AG09309 (cell line): ENCODE data around the gene ATP11A.

Experiments
- DNase-seq: peaks from one replicate; pipeline ENCODE4 v3.0.0-alpha.2; 2010; ENCODE audit warnings: low read depth
- H3K4me3 ChIP-seq: 2 replicates; pipeline ENCODE4 v1.5.1; 2011; ENCODE audit warnings: mild to moderate bottlenecking, low read depth, low read length, moderate library complexity; ENCODE audit not compliant: control insufficient read depth
- TF ChIP-seq, protein P1 (sequence below): IDR thresholded peaks from 2 replicates; pipeline ENCODE4 v1.5.1; 2011; ENCODE audit warnings: mild to moderate bottlenecking, low read depth, low read length, inconsistent platforms; ENCODE audit not compliant: insufficient read depth, control insufficient read depth; ENCODE audit errors: missing control alignments

Gene ATP11A

DNA sequence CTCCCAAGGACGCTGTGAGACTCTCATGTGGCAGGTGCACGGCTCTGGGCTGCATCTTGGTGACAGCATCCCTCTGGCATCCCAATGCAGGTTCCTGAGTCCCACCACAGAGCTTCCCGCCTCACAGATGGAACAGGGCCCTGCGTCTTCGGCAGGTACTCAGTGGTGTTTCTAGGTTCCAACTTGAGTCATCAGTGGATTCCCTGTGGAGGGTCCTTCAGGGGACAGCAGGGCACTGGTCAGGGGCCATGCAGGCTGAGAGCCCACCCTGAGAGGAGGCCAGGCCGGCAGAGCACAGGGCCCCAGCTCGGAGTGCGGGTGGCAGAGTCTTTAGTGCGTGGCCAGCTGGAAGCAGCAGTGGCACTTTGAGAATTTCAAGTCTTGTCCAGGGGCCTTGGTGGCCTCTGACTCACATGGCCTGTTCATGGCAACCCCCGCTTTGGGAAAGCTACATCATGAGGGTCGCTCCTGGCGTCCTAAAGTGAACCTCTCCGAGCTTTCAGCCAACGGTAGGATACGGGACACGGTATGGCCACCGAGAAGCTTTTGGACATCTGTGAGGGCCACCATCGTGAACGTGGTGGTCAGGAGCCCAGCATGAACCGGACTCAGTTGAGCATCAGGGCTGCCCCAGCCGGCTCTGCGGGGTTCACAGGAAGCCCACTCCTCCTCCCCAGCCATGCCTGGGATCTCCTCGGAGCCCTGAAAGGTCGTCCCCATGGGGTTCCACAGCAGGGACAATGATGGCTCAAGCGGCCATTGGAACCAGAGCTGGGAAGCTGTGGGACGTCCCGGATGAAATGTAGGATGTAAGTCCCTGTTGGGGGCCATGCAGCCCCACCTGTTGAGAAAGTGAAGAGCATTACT is 207.1 kb downstream of the ATP11A start:
- DNase-seq = no peak
- no peak overlapping the region for H3K4me3 ChIP-seq
- TF ChIP-seq, protein P1, sequence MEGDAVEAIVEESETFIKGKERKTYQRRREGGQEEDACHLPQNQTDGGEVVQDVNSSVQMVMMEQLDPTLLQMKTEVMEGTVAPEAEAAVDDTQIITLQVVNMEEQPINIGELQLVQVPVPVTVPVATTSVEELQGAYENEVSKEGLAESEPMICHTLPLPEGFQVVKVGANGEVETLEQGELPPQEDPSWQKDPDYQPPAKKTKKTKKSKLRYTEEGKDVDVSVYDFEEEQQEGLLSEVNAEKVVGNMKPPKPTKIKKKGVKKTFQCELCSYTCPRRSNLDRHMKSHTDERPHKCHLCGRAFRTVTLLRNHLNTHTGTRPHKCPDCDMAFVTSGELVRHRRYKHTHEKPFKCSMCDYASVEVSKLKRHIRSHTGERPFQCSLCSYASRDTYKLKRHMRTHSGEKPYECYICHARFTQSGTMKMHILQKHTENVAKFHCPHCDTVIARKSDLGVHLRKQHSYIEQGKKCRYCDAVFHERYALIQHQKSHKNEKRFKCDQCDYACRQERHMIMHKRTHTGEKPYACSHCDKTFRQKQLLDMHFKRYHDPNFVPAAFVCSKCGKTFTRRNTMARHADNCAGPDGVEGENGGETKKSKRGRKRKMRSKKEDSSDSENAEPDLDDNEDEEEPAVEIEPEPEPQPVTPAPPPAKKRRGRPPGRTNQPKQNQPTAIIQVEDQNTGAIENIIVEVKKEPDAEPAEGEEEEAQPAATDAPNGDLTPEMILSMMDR = no peak

DNA sequence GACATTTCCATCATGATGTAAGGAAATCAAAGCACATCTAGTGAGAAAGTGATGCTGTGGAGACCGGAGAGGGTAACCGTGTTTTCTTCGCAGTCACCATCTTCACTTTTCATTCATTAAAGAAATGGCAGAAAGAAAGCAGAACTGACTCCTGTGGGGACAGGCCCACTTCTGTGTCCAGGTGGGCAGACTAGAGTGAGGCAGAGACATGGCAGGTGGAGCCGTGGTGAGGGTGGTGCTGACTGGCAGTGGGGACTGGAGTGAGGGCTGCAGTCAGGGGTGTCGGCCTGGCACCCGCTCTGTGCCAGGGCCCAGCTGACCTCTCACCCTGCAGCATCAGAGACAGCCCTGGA is 207.7 kb downstream of the ATP11A start:
- no peak overlapping the region for H3K4me3 ChIP-seq
- TF ChIP-seq, protein P1 = no peak
- no peak for DNase-seq

DNA sequence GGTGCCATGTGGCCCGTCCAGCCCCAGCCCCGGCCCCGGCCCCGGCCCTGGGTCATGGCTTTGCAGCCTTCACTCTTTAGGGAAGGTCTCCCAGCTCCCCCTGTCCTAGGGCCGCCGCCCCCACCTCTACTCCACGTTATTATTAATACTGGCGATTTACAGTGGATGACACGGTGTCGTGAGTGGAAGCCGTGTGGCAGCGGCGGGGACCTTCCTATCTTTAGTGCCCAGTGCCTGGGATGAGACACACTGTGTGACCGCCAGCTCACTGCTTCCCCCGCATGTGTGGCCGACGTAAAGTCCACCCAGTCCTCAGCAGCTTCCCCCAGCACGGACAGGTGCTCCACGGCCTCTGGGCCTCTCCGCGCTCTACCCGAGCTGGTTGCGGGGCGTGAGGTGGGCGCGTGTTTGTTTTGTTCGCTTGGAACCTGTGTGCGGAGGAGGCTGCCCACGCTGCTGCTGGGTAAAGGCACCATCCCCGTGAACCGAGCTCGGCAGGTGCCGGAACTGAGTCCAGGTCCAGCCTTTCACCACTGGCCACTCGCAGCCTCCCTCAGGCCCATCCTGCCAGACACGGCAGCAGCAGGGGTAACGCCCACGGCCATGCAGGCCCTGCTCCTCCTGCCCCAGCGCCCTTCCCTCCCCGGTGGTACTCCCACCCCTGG is 208.2 kb downstream of the ATP11A start:
- DNase-seq = no peak
- TF ChIP-seq, protein P1 = no peak
- no peak overlapping the region for H3K4me3 ChIP-seq

DNA sequence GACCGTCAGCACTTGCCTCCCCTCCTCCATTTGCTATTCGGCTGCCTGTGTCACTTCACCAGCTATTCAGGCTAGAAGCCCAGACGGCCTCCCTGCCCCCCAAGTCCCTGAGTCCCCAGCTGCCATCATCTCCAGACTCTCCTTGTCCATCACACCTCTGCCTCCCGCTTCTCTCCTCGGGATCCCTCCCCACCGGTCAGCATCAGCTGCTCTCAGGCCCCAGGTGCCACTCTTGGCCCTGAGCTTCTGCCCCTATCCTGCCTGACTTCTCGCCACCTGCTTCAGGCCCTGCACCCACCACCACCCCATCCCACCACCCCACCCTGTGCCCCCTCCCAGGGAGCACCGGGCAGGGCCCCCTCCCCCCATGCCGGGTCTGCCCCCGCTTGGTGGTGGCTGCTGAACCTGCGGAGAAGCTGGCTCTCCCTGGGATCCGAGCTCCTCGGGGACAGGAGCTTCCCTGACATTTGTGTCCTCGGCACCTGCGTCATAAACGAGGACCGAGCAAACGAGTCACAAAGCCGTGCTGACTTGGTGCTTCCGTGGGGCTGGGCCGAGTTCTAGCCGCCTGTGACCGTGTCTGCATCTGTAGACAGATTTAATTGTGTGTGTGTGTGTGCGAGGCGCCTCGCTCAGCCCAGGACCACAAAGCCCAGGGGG is 208.9 kb downstream of the ATP11A start:
- no peak for DNase-seq
- H3K4me3 ChIP-seq = no peak overlapping the region
- TF ChIP-seq, protein P1 = no peak

DNA sequence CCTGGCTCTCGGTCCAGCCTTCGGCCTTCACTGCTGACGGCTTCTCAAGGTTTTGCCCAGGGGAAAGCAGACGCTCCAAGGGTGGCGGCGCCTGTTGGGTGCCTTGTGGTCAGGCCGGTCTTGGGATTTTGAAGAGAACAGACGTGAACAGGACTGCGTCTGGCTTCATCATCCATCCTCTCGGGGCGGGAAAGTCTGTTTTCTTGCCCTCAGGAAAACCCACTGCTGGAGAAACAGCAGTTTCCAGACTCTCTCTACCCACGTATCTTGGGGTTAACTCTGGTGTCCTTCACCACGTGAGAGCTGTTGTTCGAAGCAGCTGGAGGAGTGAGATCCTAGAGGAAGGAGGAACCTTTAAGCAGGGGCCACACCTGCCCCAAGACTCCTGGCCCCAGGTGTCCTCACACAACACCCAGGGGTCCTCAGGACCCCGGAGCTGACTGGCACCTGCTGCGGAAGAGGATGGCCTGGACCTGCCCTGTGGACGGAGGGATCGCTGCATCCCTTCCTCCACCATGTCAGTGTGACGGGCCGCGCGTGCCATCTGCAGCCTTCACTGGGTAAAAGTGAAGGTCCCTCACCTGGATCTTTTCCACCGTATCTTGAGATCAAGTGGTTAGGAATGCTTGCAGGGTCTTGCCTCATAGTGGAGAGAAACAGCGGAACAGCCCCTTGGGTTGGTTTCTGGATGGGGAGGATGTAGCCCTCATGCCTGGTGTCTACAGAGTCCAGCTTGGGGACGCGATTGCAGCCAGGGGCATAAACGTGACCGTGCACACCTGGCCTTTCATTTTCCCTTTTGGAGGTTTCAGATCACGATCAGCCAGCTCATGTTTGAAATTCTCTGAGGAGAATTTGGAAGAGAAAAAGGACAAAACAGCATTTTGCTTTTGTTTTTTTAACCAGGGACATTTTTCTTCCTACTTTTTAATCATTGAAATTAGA is 209.7 kb downstream of the ATP11A start:
- H3K4me3 ChIP-seq = no peak overlapping the region
- TF ChIP-seq, protein P1 = no peak
- no peak for DNase-seq

DNA sequence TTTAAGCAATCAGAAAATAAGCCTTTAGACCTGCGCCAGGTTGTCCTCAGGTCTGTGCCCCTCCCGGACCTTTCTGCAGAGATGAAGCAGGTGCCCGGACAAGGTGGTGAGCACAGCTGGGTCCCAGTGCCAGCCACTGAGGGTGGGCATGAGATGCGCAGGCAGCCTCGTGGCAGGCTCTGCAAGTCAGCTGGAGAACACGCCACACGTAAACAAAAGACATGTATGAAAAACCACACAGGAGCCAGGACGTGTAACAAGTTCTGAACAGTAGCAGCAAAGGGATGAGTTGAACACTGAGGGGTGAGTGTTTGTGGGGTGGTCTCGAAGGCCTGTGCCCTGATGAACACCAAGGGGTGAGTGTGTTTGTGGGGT is 210.4 kb downstream of the ATP11A start:
- no peak for DNase-seq
- TF ChIP-seq, protein P1 = no peak
- no peak overlapping the region for H3K4me3 ChIP-seq
